ENCODE results near the gene POMP.

Gene POMP

DNA sequence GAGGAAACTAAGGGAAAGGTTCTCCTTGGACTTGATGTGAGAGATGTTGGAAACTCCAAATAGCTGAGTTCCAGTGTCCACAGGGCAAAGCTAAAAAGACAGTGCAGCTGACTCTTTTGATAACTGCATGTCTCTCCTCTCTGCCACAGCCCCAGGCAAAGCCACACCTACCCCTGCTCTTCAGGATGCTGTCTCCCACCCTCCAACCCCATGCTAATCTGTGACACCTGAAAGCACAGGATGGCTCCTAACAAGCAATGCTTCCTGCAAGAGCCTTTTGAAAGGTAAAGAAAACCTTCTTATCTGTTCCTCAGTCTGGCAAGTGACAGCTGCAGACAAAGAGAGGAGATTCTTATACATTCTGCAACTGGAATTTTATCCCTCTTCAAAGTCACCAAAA is 45.4 kb downstream of the POMP start:
- DNase-seq: no peak

DNA sequence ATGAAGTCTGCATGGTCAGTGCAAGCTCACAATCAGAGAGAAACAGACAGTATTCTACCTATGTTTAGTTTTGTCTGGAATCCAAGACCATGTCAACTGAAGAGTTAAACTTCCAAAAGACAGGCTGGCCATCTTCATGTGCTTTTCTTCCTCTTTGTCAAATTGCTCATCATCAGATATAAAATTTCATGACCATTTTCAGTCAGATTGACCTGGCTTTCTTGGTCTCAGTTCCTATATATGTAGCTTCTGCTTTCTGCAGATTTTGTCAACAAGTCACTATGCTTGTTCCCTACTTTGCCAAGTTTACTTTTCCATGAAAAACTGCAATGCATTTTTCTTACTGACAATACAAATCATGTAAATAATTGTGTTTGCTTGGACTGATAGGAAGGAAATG is 46.0 kb downstream of the POMP start:
- no peak for DNase-seq

DNA sequence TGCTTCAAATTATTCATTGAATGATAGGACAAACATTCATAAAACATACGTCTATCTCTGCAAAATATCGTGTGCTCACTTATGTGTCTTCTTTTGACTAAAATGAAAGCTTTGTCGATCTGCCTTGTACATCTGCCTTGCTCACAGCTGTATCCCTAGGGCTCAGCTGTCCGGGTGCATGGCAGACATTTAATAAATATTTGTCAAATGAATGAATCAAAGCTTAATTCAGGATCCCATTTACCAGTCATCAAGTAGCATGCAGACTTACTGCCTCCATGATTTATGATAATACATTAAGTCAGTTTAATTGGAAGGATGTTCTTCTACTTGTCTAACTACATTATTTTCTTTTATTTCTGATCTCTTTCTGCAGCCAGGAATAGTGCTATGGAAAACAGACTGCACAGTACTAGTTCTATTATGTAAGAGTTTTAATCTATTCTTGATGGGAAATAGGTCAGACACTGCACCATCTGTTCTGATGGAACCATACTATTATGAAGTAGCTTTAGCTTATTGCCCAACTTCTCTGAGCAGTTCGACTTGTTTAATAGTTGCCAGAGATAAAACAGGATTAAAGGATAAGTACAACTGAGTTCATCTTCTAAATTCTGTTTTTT is 46.6 kb downstream of the POMP start:
- DNase-seq: no peak

DNA sequence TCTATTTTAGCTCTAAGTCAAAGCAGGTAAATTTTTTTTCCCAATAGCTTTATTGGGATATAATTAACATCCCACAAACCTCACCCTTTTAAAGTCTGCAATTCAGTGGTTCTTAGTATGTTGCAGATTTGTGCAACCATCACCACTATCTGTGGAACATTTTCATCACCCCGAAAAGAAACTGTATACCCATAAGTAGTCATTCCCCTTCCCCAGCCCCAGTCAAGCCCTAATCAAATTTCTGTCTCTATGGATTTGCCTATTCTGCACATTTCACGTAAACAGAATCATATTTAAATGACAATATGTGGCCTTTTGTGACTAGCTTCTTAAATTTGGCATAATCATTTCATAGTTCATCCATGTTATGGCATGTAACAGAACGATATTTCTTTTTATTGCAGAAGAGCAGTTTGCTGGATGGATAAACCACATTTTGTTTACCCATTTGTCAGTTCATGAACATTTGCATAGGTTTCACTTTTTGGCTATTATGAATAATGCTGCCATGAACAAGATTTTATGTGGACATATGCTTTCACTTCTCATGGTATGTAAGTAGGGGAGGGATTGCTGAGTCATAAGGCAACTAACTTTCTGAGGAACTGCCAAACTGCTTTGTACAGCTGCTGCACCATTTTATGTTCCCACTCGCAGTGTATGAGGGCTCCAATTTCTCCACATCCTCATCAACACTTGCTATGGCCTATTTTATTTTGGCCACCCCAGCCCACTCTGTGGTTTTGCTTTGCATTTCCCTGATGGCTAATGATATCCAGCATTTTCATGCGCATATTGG is 48.9 kb downstream of the POMP start:
- no peak for DNase-seq

DNA sequence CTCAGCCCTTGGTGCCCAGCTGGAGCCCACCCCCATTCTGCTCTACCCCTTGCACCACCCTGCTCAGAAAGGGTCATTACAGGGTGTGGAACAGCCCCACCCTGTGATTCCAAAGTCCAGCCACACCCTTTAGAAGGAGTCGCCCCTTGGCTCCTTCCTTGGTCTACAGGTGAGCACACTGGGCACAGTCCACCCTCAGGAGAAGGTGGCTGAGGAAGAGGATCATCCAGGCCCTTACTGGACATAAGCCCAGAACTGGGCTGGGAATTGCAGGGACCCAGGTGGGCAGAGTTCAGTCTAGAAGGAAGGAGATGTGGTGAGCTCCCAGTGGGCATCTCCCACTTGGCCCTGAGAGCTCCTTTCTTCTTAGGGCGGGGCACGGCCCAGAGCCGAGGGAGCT is 51.2 kb downstream of the POMP start:
- DNase-seq: no peak

DNA sequence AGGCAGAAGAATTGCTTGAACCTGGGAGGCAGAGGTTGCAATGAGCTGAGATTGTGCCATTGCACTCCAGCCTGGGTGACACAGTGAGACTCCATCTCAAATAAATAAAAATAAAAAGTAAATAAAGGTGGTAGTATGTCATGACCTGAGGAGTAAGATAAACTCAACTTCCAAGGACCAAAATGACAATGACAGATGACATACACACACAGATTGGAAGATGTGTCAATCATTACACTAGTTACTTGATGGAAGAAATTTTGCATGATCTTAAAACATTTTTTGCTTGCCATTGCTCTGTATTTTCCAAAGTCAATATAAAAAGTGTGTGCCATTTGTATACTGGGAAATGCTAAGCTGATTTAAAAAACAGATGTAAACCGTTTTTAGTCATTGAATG is 55.7 kb downstream of the POMP start:
- DNase-seq: no peak

DNA sequence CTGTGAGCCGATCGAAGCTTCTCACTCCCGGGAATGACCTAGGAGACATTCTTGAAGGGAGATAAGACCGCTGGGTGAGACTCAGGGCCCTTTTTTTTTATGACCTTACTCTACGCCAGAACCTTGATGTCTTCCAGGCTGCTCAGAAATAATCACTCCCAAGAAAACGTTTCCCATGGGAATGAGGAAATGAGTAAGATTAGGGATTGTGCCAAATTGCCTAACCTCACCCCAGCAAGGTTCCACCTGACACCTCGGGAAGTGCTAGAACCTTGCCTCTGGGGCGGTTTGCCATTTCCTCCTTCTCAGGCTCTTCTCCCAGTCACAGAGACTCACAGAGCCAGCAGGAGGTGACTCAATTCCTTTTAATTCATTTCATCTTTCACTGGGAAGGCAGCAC is 57.6 kb downstream of the POMP start:
- no peak for DNase-seq

DNA sequence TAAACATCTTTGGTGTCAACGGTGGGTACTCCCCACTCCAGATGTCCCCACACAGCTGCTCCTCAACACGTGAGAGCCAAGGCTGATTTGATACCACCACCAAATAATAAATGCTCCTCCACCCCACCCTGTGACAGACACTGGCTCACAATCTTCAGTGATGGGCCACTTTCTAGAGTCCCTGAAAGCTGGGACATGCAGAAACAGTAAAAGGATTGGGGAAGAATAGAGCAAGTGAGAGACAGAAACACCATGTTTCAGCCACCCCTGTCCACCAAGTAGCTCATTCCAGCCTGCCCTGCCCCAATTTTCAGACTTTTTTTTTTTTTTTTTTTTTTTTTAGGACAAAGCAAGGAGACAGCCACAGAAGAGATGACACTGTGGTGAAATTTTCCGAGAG is 58.2 kb downstream of the POMP start:
- DNase-seq: no peak

DNA sequence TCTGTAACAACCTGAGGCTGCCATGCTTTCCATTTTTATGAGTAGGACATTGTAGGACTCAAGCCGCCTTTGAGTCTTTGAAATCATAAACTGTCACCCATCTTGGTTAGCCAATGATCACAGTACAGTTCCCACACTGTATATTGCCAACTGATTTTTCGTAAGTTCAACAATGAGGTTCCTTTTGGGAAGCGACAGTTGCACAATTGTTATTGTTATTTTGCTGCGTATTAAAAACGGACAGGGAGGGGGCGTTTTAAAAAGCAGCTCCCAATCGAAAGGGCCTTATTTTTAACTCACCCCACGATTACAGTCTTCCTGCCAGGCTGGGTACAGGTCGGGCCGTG is 59.2 kb downstream of the POMP start:
- no peak for DNase-seq

DNA sequence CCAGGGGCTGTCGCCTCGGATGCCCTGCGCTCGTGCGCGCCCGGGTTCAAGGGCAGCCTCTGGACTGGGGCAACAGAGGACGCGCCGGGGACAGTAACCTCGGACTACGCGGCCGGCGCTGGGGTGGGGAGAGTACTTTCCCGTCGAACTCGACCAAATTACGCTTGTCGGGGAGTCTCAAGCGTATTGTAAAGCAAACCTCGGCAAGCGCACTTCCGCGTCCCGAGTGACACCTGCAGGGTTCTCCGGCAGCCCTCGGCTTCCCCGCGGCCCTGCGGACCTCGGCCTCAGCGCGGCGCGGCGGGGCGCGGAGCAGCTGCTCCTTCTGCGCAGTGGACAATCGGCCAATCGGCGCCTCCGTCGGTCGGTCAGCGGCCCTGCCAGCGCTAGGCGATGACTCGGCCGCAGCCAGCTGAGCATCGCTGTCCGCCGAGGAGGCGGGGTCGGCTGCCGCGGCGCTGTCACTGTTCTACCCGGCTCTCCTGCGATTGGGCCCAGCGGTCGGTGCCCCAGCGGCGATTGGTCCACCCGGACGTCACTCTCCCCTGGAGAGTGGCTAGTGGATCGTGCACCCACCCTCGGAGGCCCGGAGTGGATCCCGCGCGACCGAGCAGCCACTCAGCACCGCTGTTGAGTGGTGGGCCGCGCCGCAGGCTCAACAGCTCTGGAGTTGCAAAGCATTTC is 59.8 kb downstream of the POMP start, which contains the start of gene SLC46A3:
SLC46A3 (minus strand) TSS at position 428 of the 684 bp plus-strand sequence. CDS start 972 bp downstream, outside the sequence.
- peak; percentile 97 to 98 for DNase-seq

DNA sequence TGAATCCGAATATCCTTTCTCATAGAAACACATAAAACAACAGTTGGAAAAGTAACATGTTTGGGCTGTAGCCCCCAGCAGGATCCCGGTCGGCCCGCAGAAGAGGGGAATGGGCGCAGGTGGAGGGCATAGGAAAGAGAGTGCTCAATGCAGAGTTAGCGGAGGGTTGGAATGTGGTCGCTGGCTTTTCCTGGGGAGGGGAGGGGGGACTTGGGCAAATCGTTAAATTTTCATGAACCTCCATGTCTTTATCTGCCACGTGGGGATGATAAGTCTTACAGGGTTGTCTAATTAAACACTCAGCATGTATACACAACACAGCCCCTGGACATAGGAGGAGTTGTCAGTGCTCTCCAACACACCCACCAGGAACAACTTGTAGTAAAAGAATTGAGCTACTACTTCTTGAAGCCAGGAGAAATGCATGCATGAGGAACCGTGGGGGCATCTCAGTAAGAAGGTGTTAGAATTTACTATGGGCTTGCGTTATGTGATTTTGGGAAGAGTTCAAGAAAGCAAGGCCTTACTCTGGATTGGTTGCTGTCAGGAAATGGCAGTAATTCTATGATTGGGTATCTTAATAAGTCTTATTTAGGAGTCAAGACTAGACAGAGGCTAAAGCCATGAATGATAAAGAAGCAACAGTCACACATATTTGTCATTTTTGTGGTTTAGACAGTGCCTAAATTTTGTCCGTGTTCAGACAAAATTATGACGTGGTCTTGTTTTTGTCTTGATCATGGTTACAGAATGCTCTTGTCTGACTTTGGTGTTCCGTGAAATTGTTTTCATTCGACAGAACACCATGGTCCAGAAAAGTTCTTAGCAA is 60.5 kb downstream of the POMP start:
- no peak for DNase-seq

DNA sequence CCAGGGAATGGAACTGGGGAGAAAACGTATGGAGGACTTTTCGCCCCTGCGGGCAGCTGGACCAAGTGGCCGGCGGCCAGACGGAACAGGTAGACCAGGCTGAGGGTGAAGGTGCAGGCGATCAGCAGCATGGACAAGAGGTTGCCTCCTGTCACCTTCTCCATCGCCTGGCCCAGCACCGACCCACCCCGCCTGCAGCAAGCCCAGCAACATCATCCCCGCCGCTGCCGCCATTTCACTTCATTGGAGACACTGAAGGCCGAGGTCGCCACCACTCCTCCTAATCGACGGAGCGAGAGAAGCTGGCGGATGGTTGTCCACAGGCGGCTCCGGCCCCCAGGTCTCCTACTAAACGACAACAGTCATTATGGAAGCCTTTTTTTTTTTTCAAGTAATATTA is 64.9 kb downstream of the POMP start:
- DNase-seq: no peak

DNA sequence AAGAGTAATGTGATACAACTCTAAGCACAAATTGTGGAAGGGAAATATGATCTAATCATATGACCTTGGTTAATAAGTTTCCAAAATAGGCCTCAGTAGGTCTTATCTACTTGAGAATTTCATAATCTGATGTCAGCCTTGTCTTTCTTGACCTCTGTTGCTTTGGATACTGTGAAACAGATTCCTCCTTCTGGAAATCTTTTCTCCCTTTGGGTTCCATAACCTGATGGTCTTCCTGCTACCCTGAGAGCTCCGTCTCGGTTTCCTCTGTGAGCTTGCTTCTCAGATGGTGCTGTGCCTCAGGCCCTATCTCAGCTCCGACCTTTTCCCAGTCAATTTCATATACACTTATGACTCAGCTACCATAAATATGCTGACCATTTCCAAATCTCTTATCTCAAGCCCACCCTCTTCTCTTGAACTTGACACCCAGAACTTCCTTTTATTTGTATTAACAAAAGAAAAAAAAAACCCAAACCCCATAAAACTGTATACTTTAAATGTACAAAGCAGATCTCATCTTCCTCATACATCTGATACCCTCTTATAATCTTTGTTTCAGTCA is 66.2 kb downstream of the POMP start:
- no peak for DNase-seq

Measured in CD4-positive, alpha-beta T cell treated with Interleukin-1 beta for 1 hour (primary cell).